HG03097 (cell line): Measurements from ENCODE around the gene GRAMD2B.
"Not testable (repeated sequence)": the region's sequence is repeated elsewhere in the genome, so short reads cannot be mapped to it uniquely, and the experiment has no call there.

Experiments
- ATAC-seq: cut with Tn5 transposase; IDR thresholded peaks from one replicate; pipeline ENCODE4 v1.9.1; 2021; ENCODE audit not compliant: unreplicated experiment, low FRiP score

GRAMD2B gene

DNA sequence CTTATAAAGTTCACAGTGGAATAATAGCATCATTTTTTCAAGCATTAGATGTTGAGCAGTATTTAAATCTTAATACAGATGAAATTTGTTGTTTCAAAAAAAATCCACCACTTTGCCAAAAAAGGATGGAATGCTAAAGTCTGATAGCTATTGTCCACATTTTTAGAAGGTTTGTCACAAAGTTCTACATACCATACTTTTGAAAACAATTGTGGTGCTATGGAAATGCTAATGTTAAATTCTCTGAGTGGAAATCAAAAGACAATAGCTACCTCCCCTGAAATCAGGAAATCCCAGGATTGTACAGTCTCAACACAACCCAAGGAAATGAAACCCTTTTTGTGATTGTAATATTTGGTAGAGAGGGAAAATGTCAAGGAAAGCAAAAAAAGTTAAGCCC lies 19.3 kb upstream of the GRAMD2B start:
- ATAC-seq: no peak

DNA sequence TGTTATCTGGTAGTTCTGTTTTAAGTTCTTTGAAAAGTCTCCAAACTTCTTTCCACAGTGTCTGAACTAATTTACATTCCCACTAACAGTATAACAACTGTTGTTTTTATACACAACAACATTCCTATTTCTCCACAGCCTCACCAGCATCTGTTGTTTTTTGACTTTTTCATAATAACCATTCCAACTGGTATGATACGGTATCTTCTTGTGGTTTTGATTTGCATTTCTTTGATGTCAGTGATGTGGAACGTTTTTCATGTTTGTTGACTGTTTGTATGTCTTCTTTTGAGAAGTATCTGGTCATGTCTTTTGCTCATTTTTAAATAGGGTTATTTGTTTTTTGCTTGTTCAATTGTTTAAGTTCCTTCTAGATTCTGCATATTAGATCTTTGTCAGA lies 12.6 kb upstream of the GRAMD2B start:
- no peak for ATAC-seq

DNA sequence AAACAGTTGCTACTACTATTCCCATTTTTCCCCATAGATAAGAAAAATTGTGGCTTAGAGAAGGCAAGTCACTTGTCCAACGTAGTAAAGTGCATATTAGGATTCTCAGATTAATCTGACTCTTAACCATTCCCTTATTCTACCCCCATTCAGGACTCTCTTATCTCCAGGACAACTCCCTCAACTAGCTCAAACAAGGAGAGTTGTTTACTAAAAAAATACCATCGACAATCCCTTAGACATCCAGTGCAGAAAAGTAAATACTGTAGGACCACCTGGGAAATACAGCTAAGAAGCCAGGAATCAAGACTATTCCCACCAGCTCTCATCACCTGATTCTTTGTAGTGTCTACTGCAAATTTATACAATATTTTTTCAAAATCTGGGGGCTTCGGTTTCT lies 9.4 kb upstream of the GRAMD2B start:
- ATAC-seq: no peak

DNA sequence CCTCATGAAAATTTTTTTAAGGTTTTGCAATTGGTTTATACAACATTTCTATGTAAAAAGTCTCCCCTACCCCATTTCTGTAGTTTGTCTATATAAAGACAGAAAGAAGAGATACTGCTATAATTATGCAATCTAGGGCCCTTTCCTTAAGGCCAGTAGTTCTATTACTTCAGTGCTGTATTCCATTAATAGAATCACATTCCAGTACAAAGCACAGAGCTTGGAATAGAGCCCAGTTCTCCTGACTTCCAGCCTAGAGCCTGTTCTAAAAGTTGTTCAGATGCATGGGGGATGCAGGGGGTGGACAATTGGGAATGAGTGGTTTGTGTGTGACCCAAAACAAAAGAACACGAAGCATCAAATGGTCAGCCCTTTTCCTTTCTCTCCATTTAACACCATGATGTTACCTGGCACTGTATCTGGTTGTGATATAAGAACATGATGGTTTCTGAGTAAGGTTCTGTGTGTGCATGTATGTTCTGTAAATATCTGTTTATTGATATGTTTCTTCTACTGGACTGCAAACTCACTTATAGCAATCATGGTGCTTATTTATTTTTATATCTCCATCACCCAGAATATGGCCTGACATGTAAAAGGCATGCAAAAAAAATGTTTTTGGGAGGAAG lies 8.2 kb upstream of the GRAMD2B start:
- ATAC-seq: no peak

DNA sequence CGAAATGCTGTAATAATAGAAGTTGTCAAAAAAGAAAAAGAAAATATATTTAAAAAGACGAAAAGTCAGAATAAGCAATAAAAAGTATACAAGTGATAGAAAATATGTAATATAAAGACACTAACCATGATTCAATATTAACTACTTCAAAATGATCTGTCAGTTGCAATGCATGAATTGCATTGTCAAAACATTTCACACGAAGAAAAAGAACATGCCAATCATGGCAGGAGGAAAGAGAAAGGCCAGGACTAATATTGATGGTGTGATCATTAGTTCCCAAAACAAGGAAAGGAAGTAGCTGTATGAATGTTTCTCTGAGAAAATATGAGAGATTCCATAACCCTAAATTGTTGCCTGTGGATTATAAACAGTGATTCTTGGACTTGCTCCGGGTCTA lies 7.4 kb upstream of the GRAMD2B start:
- no peak for ATAC-seq

DNA sequence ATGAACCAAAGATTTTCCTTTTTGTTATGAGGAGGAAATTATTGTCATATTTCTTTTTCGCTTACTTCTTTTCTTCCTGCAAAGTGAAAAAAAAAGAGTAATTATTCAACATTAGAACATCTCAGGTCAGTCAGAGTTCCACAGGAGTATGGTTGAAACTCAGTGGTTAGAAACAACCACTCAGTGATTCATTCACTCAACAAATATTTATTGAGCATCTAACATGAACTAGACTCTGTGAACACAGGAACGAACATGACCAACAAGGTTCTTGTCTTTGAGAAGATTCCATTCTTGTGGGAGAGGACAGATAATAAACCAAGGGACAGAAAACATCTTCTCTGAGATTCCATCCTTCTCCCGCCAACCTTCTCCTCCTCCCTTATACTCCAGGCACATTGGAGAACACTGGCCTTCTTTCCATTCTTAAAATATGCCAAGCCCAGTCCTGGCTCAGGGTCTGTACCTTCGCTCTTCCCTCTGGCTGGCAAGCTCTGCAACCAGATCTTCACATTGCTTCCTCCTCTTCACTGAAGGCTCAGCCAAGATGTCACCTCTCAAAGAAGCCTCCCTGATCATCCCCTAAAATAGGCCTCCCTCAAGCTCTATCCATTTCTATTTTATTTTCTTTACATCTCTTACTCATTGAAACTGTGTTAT lies 6.8 kb upstream of the GRAMD2B start:
- no peak for ATAC-seq

DNA sequence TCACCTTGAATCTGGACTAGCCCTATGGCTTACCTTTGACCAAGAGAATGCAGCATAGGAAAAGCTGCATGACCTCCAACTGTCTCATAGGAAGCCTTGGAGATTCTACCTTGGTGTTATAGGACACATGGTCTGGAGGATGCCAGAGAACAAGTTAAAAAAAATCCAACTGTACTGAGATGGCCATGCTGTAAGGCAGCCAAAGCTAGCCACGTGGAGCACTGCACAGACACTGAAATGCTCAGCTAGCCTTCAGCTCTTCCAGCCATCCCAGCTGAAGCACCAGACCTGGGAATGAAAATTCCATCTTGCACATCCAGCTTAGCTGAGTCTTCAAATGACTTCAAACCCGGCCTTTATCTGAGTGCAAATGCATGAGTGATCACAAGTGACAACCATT lies 6.0 kb upstream of the GRAMD2B start:
- no peak for ATAC-seq

DNA sequence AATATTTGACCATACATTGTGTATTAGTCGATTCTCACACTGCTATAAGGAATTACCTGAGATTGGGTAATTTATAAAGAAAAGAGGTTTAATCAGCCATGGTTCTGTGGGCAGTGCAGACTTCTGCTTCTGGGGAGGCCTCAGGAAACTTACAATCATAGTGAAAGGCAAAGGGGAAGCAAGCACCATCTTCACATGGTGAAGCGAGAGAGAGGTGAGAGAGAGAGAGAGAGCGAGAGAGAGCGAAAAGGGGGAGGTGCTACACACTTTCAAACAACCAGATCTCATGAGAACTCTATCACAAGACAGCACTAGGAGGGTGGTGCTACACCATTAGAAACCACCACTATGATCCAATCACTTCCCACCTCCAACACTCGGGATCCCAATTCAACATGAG lies 4.1 kb upstream of the GRAMD2B start:
- no peak for ATAC-seq

- ATAC-seq: no peak
Observed at GRCh38 chr5:126428421-126428820, 5.2 kb downstream of the GRAMD2B start.

- ATAC-seq: no peak
Observed at GRCh38 chr5:126430631-126431030, 7.4 kb downstream of the GRAMD2B start.

- ATAC-seq: no peak
Observed at GRCh38 chr5:126433701-126434100, 10.5 kb downstream of the GRAMD2B start.

DNA sequence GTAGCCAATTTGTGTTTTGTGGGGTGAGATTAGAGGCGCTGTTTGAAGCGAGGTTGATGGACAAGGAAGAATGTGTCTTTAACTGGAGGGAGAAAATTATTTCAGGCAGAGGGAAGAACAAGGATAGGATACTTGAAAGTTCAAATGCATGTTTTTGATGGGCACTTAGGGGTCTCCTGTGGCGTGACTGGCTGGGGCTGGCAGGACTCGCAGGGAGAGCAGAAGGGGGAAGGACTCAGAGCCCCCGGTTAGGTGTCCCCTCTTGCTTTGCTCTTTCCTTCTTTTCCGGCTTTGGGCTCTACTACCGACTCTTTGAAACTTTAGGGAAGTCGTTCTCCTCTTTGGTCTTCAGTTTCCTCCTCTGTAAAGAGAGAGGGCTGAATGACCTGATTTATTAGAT lies 12.1 kb downstream of the GRAMD2B start:
- ATAC-seq: no peak

DNA sequence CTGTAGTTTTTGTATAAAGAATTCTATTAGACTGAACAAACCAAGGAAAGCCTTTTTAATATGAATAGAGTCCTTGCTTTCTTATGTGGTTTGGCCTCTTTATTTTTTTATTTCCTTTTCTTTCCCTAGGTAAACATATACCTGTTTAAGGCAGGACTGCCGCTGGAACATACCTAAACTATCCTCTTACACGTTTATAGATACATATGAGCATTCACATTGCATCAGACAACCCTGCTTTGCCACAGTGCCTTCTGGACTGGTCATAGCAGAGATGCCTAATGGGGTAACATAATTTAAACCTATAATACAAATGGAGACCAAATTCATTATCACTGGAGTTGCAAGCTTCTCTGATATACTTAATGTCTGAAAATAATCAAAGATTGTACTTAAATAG lies 12.5 kb downstream of the GRAMD2B start:
- ATAC-seq: no peak

DNA sequence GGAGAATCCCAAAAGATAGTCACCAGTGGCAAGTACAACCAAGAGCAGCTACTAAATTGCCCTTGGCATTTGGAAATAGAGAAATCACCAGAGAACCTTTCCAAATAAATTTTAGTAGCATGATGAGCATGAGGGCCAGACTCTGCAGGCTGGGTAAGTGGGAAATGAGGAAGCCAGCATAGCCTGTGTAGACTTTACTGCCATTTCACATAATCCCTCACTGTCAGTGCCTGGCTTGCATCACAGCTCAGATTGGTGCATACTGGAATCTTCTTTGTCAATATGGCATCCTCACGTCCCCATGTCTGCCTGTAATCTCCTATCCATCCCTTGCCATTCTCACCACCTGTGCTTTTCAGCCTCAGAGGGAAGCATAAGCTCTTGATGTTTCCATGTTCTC lies 14.5 kb downstream of the GRAMD2B start:
- no peak for ATAC-seq

GRCh38 chr5:126438267-126438666 lies 15.1 kb downstream of the GRAMD2B start:
- ATAC-seq: peak; percentile 70

DNA sequence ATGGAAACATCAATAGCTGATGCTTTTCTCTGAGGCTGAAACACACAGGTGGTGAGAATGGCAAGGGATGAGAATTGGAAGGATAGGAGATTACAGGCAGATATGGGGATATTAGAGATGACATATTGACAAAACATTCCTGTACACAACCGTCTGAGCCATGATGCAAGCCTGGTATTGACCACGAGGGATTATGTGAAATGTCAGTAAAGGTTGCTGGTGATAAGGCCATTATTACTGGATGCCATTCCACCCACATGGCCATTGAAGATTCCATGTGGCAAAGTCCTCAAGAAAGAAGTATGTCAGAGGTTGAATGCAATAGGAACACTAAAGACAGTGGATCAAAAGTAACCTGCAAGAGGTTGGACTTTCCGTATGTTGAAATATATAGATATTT lies 15.7 kb downstream of the GRAMD2B start:
- ATAC-seq: no peak

- ATAC-seq: not testable (repeated sequence)
Observed at GRCh38 chr5:126439724-126440123, 16.5 kb downstream of the GRAMD2B start.

- ATAC-seq: no peak
Observed at GRCh38 chr5:126441230-126441629, 18.0 kb downstream of the GRAMD2B start.

GRCh38 chr5:126443374-126443851 lies 20.2 kb downstream of the GRAMD2B start:
- ATAC-seq: peak; percentile 81

DNA sequence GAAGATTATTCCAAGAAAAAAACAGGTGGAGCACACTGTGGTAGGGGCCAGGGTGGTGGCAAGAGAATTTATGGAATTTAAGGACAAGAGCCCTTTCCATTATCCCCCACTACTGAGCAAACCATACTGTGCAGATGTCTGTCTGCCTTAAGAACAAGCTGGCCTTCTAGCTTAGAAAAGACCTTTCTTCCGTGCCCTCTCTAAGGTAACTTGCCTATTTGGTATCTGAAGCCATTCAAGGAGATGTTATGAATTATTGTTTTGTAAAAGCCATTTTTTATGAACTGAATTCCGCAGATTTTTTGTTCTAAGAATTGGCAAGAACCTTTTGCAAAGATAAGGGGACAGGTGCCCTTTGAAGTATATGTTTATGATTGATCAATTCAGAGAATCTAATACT lies 20.9 kb downstream of the GRAMD2B start:
- ATAC-seq: no peak

- no peak for ATAC-seq
Observed at GRCh38 chr5:126445502-126446174, 22.4 kb downstream of the GRAMD2B start.
